HG02678 (cell line): ENCODE results near the gene SMIM22.

Experiments
- ATAC-seq: cut with Tn5 transposase; IDR thresholded peaks from one replicate; pipeline ENCODE4 v1.9.1; 2021; ENCODE audit warnings: mild to moderate bottlenecking, moderate library complexity; ENCODE audit not compliant: unreplicated experiment

The SMIM22 gene

GRCh38 chr16:4795181-4795827 is at the start of gene SMIM22:
Gene SMIM22 (plus strand): TSS chr16:4795369. CDS start chr16:4795735, 366 bp downstream.
- ATAC-seq, result no peak

- no peak for ATAC-seq
Observed at GRCh38 chr16:4746215-4746614, 49.0 kb upstream of the SMIM22 start.

GRCh38 chr16:4746991-4747574 is 48.1 kb upstream of the SMIM22 start:
- ATAC-seq, result no peak

GRCh38 chr16:4747906-4748681 is 47.1 kb upstream of the SMIM22 start:
- no peak for ATAC-seq

- ATAC-seq, result no peak
Observed at GRCh38 chr16:4748682-4749411, 46.3 kb upstream of the SMIM22 start.

- no peak for ATAC-seq
Observed at GRCh38 chr16:4749700-4750257, 45.4 kb upstream of the SMIM22 start.

GRCh38 chr16:4750896-4751295 is 44.3 kb upstream of the SMIM22 start:
- ATAC-seq, result no peak

GRCh38 chr16:4752351-4753100 is 42.6 kb upstream of the SMIM22 start:
- no peak for ATAC-seq

GRCh38 chr16:4753227-4753626 is 41.9 kb upstream of the SMIM22 start:
- no peak for ATAC-seq

GRCh38 chr16:4754865-4755264 is 40.3 kb upstream of the SMIM22 start:
- ATAC-seq, result no peak

GRCh38 chr16:4755687-4756086 is 39.5 kb upstream of the SMIM22 start:
- ATAC-seq, result no peak

- ATAC-seq, result no peak
Observed at GRCh38 chr16:4760221-4760910, 34.8 kb upstream of the SMIM22 start.

GRCh38 chr16:4762205-4762604 is 33.0 kb upstream of the SMIM22 start:
- ATAC-seq, result no peak

GRCh38 chr16:4763791-4764190 is 31.4 kb upstream of the SMIM22 start:
- ATAC-seq, result no peak

GRCh38 chr16:4765511-4766474 is 29.4 kb upstream of the SMIM22 start:
- ATAC-seq, result no peak

- peak; percentile 84 for ATAC-seq
Observed at GRCh38 chr16:4766875-4767628, 28.1 kb upstream of the SMIM22 start, which contains the start of gene ZNF500. Gene ZNF500 (minus strand): TSS chr16:4767162. CDS start chr16:4765978, 1,184 bp downstream.

GRCh38 chr16:4767872-4768548 is 27.2 kb upstream of the SMIM22 start:
- ATAC-seq, result no peak
